Activated CD8-positive, alpha-beta memory T cell treated with anti-CD3 and anti-CD28 coated beads, Interleukin-2, amount 50 U/mL, for 1 hour (primary cell): ENCODE measurements around the gene TOX3.

Experiments
- DNase-seq: peaks from one replicate; pipeline ENCODE4 v3.0.0-alpha.2; 2020; ENCODE audit errors: extremely low read depth

Gene TOX3

GRCh38 chr16:52492789-52493357 lies 54.1 kb downstream of the TOX3 start:
- no peak for DNase-seq

GRCh38 chr16:52491216-52491615 lies 55.7 kb downstream of the TOX3 start:
- no peak for DNase-seq

GRCh38 chr16:52489894-52490293 lies 57.0 kb downstream of the TOX3 start:
- DNase-seq, result no peak

- DNase-seq, result no peak
Measured at GRCh38 chr16:52488837-52489289, 58.1 kb downstream of the TOX3 start.

GRCh38 chr16:52487849-52488457 lies 59.0 kb downstream of the TOX3 start:
- DNase-seq, result no peak

- DNase-seq, result no peak
Measured at GRCh38 chr16:52480237-52480636, 66.7 kb downstream of the TOX3 start.

GRCh38 chr16:52476111-52476510 lies 70.8 kb downstream of the TOX3 start:
- DNase-seq, result no peak

- DNase-seq, result no peak
Measured at GRCh38 chr16:52474679-52475078, 72.3 kb downstream of the TOX3 start.

- no peak for DNase-seq
Measured at GRCh38 chr16:52473096-52473495, 73.8 kb downstream of the TOX3 start.

GRCh38 chr16:52471650-52472370 lies 75.1 kb downstream of the TOX3 start:
- no peak for DNase-seq

GRCh38 chr16:52470585-52470984 lies 76.4 kb downstream of the TOX3 start:
- no peak for DNase-seq

GRCh38 chr16:52469775-52470174 lies 77.2 kb downstream of the TOX3 start:
- no peak for DNase-seq

- DNase-seq, result no peak
Measured at GRCh38 chr16:52469091-52469490, 77.9 kb downstream of the TOX3 start.

- no peak for DNase-seq
Measured at GRCh38 chr16:52467753-52468152, 79.2 kb downstream of the TOX3 start.

GRCh38 chr16:52466994-52467393 lies 79.9 kb downstream of the TOX3 start:
- no peak for DNase-seq

- DNase-seq, result no peak
Measured at GRCh38 chr16:52465711-52466267, 81.2 kb downstream of the TOX3 start.

- no peak for DNase-seq
Measured at GRCh38 chr16:52463904-52464303, 83.0 kb downstream of the TOX3 start.

- DNase-seq, result no peak
Measured at GRCh38 chr16:52462816-52463215, 84.1 kb downstream of the TOX3 start.

GRCh38 chr16:52460639-52461178 lies 86.2 kb downstream of the TOX3 start:
- DNase-seq, result no peak

GRCh38 chr16:52456368-52456767 lies 90.6 kb downstream of the TOX3 start:
- no peak for DNase-seq

- no peak for DNase-seq
Measured at GRCh38 chr16:52455549-52456277, 91.2 kb downstream of the TOX3 start.

- no peak for DNase-seq
Measured at GRCh38 chr16:52453644-52454043, 93.3 kb downstream of the TOX3 start.
